Esophagus muscularis mucosa (tissue), 4 donors: ENCODE data around the gene FILIP1L.

Experiments used
- CTCF ChIP-seq, 3 experiments: fragments of 200-600 bp in 2 of 3; fragments of 450-650 bp in 1 of 3; sonication (generic) in 2 of 3; IDR thresholded peaks; one replicate each; pipeline ENCODE4 v1.5.1; 2017 to 2019; ENCODE audit warnings: antibody characterized with exemption in 3 of 3, mild to moderate bottlenecking in 2 of 3, moderate library complexity in 1 of 3
- EP300 ChIP-seq: sonication (generic); formaldehyde crosslinking; IDR thresholded peaks from one replicate; pipeline ENCODE4 v1.6.1; 2017; ENCODE audit warnings: antibody characterized with exemption
- POLR2A ChIP-seq: fragments of 450-650 bp; IDR thresholded peaks from one replicate; pipeline ENCODE4 v1.6.1; 2017; ENCODE audit warnings: antibody characterized with exemption, moderate library complexity, mild to moderate bottlenecking, low read depth

- TF ChIP-seq EP300 (no peak), CTCF (IDR thresholded peaks at IDR 0.05) (no peak), POLR2A (no peak)
Observed at GRCh38 chr3:99833617-99834205, 280.6 kb downstream of the FILIP1L start.
